Activated naive CD8-positive, alpha-beta T cell treated with anti-CD3 and anti-CD28 coated beads for 36 hours (primary cell): ENCODE results near the gene AP1AR. TPM values are rescaled to one million over a fixed set of nuclear protein-coding genes. Genes with fewer than 3 reads are reported as not detected.
A peak's percentile ranks its signal among the peaks of the same experiment; 100 is the strongest.
"Not testable (repeated sequence)": the region's sequence is repeated elsewhere in the genome, so short reads cannot be mapped to it uniquely, and the experiment has no call there.

Experiments
- DNase-seq: peaks from one replicate; pipeline ENCODE4 v3.0.0; 2021
- H3K27ac Mint-ChIP-seq: one replicate; pipeline ENCODE4 v1.8.0; 2022; ENCODE audit warnings: mild to moderate bottlenecking, moderate library complexity, mixed read lengths
- H3K27me3 Mint-ChIP-seq: one replicate; pipeline ENCODE4 v1.8.0; 2022; ENCODE audit warnings: mild to moderate bottlenecking, mixed read lengths
- H3K36me3 Mint-ChIP-seq: one replicate; pipeline ENCODE4 v1.8.0; 2021; ENCODE audit warnings: mild to moderate bottlenecking, mixed read lengths
- H3K4me1 Mint-ChIP-seq: one replicate; pipeline ENCODE4 v1.8.0; 2021; ENCODE audit warnings: mixed read lengths
- H3K4me3 Mint-ChIP-seq: one replicate; pipeline ENCODE4 v1.8.0; 2022; ENCODE audit warnings: mild to moderate bottlenecking, moderate library complexity, mixed read lengths
- H3K9me3 Mint-ChIP-seq: one replicate; pipeline ENCODE4 v1.8.0; 2022; ENCODE audit warnings: mixed read lengths
- total RNA-seq, 2 experiments: library from RNA; stranded (reverse); gene quantifications; one replicate each; pipeline ENCODE4 v1.2.3, GENCODE V29; 2021

The AP1AR gene
- total RNA-seq, 2 experiments from 2014 or later = 19.1 to 22.4 TPM

DNA sequence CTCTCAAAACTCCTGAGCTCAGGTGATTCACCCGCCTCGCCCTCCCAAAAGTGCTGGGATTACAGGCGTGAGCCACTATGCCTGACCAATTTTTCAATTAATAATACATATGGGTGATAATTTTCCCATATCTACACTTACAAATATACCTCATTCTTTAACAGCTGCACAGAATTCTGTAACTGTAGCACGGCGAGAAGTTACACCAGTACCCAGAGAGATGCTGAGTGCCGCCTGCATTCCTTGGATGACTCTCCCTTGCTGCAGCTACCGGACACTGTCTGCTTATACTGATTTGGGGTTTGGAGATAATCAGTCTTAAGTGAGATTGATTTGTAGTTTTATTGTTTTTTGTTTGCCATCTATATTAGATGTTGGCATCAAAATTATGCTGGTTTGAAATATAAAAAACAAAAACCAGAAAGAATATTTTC lies 48.3 kb downstream of the AP1AR start:
- H3K4me3 Mint-ChIP-seq = no peak overlapping the region
- peaks cover 69% of the 10 kb centered on the region for H3K36me3 Mint-ChIP-seq
- no peak overlapping the region for H3K27ac Mint-ChIP-seq
- H3K4me1 Mint-ChIP-seq = peaks cover 68% of the 10 kb centered on the region
- H3K27me3 Mint-ChIP-seq = no peaks in the 10 kb centered on the region
- peaks cover 12% of the 10 kb centered on the region for H3K9me3 Mint-ChIP-seq
- no peak for DNase-seq

DNA sequence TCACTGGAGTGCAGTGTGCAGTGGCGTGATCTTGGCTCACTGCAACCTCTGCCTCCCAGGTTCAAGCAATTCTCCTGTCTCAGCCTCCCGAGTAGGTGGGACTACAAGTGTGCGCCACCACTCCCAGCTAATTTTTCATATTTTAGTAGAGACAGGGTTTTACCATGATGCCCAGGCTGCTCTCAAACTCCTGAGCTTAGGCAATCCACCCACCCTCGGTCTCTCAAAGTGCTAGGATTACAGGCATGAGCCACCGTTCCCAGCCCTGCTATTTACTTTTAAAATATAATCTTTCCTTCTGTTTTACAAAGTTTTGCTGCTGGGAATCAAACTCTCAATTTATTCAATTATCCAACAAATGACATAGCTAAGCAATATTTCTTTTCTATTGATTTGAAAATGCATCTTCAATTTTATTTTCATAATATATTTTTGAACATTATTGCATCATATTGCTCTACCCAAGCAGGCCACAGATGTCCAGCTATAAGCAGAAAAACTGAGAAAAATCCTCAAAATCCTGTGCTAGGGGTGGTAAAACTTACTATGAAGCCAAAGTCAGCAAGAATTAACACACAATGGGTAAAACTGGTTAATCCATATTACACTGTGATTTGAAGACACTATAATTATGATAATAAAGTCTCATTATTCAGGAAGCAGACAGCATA lies 48.9 kb downstream of the AP1AR start:
- no peaks in the 10 kb centered on the region for H3K27me3 Mint-ChIP-seq
- peaks cover 67% of the 10 kb centered on the region for H3K36me3 Mint-ChIP-seq
- H3K4me3 Mint-ChIP-seq = no peak overlapping the region
- no peak for DNase-seq
- H3K27ac Mint-ChIP-seq = no peak overlapping the region
- peaks cover 12% of the 10 kb centered on the region for H3K9me3 Mint-ChIP-seq
- peaks cover 64% of the 10 kb centered on the region for H3K4me1 Mint-ChIP-seq

DNA sequence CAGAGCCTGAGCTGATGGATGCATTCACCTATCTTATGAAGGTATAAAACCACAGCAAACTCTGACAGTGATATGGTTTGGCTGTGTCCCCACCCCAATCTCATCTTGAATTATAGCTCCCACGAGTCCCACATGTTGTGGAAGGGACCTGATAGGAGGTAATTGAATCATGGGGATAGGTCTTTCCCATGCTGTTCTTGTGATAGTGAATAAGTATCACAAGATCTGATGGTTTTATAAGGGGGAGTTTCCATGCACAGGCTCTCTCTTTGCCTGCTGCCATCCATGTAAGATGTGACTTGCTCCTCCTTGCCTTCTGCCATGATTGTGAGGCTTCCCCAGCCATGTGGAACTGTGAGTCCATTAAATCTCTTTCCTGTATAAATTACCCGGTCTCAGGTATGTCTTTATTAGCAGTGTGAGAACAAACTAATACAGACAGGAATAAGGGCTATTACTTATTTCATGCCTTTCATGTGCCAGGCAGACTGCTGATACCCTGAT lies 50.4 kb downstream of the AP1AR start:
- H3K4me1 Mint-ChIP-seq = peaks cover 67% of the 10 kb centered on the region
- peak overlapping the region; percentile 13 for H3K4me3 Mint-ChIP-seq
- not testable (repeated sequence) for H3K27me3 Mint-ChIP-seq, H3K27ac Mint-ChIP-seq, DNase-seq
- H3K9me3 Mint-ChIP-seq = peaks cover 18% of the 10 kb centered on the region
- H3K36me3 Mint-ChIP-seq = peaks cover 71% of the 10 kb centered on the region

DNA sequence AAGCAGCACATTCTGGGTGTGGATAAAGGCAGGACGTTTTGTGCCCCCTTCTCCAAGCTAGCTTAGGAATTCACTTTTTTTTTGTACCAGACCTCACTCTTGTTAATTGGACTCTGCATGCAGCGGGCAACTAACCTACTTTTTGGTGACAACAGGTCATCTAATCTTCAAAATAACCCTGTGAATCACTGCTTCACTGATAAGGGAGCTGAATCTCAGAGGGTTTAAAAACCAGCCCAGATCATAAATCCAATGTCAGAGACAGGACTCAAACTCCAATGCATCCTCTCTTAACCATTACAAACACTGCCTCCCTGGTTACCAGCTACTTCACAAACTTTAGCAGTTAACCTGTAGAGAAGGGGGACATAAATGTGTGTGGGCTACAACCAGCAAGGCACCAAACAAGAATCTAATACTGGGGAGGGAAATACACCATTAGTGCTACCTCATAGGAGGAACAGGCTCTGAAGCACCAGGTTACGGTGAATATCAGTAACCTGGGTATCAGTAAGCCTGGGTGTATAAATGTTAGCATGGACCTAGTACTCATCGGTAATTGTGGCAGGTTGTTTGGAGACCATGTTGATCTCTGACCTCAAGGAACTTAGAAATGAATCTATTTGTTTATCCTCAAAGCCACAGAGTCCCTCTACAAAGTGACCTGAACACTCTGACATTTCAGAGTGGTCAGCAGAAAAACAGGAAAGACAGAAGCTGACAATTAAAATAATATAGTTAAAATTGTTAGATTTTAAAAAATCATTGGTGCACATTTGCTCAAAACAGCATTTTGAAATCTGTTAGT lies 51.5 kb downstream of the AP1AR start:
- Mint-ChIP-seq H3K27ac (peak overlapping the region; percentile 20), H3K4me1 (peaks cover 67% of the 10 kb centered on the region), H3K36me3 (peaks cover 68% of the 10 kb centered on the region), H3K9me3 (peaks cover 18% of the 10 kb centered on the region), H3K4me3 (peak overlapping the region; percentile 63), H3K27me3 (no peaks in the 10 kb centered on the region)
- DNase-seq = no peak

DNA sequence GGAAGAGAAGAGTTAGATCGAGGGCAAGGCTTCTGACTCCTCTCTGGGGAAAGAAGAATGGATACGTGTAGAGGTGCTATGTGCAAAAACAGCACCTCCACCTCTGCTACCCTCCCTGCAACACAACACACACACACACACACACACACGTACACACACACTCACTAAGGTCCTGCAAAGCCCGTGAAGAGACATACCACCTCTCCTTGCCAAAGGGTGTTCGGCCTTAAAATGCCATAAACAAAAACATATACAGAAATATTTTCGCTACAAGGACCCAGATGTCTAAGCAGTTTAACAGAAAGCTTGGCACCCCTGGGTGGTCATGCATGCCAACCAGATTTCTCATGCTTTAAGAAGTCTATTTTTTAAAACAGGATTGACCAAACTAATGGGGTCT lies 52.6 kb downstream of the AP1AR start:
- Mint-ChIP-seq H3K4me3 (peak overlapping the region; percentile 98), H3K27me3 (no peaks in the 10 kb centered on the region), H3K36me3 (peaks cover 61% of the 10 kb centered on the region), H3K27ac (peak overlapping the region; percentile 90), H3K4me1 (peaks cover 68% of the 10 kb centered on the region), H3K9me3 (peaks cover 18% of the 10 kb centered on the region)
- no peak for DNase-seq

DNA sequence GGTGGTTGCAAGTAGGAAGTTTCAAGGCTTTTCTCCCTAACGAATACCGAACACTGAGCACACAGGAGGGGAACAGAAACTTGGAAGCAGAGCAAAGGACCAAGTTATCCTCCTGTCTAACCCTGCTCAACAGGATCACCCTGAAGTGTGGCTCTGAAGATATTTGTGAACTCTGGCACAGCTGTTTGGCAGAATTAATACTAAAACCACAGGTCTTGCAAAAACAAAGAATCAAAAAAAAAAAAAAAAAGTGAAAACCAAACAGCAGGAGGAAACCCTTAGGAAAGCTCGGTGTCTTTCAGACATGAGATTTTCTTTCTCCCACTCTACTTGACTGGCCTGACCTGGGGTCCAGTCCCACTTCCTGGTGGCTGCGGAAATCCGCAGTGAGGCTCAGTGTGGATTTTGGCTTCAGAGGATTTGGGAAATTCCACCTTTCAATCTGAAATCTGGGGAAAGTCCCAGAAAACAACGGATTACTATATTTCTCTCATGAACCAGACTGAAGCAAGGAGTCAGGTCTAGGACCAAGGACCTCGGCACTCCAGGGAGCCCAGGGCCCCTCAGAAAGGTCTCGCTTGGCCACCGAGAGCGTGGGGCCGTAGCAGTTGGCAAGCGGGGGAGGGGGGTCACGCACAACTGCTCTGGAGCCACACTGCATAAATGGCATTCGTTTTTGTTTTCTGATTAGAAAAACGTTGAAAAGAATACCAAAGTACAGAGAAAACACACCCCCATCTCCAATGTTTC lies 53.2 kb downstream of the AP1AR start:
- peak overlapping the region; percentile 90 for H3K27ac Mint-ChIP-seq
- peaks cover 69% of the 10 kb centered on the region for H3K4me1 Mint-ChIP-seq
- H3K27me3 Mint-ChIP-seq = no peaks in the 10 kb centered on the region
- H3K9me3 Mint-ChIP-seq = peaks cover 18% of the 10 kb centered on the region
- peak overlapping the region; percentile 98 for H3K4me3 Mint-ChIP-seq
- peaks cover 59% of the 10 kb centered on the region for H3K36me3 Mint-ChIP-seq
- no peak for DNase-seq

DNA sequence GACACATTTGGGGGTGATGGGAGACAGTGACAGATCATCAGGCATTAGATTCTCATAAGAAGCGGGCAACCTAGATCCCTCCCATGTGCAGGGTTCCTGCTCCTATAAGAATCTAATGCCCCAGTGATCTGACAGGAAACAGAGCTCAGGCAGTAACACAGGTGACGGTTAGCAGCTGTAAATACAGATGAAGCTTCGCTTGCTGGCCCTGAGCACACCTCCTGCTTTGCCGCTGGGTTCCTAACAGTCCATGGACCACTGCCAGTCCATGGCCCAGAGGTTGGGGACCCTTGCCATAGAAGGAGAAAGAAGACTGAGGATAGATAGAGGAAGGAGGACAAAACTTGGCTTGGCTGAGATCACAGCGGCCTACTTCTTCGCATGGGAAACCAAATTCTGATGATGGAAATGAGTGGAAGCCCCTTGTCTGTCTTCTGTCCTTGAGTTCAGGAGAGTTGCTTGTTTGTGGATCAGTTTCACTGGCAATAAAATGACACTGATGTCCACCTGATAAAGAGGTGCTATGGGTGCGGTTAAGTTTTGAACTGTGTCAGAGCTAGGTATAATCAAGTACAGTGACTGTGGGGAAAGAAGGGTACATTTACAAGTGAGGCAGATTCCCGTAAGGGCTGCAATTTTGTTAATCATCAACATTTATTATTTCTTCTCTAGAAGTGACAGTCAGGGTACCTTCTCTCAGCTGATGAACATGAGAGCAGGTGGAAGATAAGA lies 55.8 kb downstream of the AP1AR start:
- no peak for DNase-seq
- Mint-ChIP-seq H3K9me3 (peaks cover 11% of the 10 kb centered on the region), H3K4me1 (peaks cover 58% of the 10 kb centered on the region), H3K27me3 (no peaks in the 10 kb centered on the region), H3K4me3 (peak overlapping the region; percentile 73), H3K36me3 (peaks cover 41% of the 10 kb centered on the region), H3K27ac (peak overlapping the region; percentile 90)

DNA sequence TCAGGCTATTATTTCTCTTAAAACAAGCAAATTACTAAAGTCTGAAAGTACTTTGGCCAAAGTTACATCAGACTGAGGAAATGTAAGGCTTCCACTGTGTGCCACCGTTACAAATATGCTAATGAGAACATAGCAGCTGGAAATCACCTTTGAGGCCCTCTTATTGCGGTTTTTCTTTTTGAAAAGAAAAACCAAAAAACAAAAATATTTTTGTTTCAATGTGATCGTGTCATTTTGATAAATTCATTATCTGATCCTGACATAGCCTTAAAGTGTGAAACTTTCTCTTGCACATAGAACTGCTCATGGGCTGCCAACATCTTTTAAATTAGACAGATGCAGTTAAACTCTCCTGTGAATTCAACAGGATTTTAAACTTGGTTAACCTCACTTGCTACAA lies 56.9 kb downstream of the AP1AR start:
- H3K4me1 Mint-ChIP-seq = peaks cover 49% of the 10 kb centered on the region
- peaks cover 32% of the 10 kb centered on the region for H3K36me3 Mint-ChIP-seq
- no peaks in the 10 kb centered on the region for H3K27me3 Mint-ChIP-seq
- DNase-seq = no peak
- H3K27ac Mint-ChIP-seq = peak overlapping the region; percentile 90
- H3K4me3 Mint-ChIP-seq = peak overlapping the region; percentile 33
- peaks cover 6% of the 10 kb centered on the region for H3K9me3 Mint-ChIP-seq

DNA sequence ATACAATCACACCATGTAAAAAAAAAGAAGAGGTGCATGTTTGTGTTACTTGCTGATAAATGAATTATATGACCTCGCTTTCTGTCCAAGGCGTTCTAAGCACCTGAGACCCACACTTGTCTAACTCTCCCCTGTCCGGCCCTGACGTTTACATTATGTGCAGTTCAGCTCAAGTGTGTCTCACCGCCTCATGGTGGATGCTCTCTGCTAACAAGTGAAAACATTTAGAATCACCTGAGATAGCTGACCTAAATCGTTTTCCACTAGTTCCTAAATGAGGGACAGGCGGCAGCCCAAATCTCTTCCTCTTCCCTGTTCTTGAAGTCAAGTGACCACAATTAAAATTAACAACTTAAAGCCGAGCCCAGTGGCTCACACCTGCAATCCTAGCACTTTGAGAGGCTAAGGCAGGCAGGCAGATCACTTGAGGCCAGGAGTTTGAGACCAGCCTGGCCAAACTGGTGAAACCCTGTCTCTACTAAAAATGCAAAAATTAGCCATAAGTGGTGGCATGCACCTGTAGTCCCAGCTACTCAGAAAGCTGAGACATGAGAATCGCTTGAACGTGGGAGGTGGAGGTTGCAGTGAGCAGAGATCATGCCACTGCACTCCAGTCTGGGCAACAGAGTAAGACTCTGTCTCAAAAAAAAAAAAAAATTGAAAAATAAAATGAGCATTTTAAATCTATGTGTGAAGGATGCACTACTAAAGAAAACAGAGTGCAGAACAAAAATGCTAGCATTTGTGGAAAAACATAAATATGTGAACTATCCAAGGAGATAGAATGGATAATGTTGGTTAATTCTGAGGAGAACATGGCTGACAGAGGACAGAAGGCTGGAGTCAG lies 58.0 kb downstream of the AP1AR start:
- H3K27me3 Mint-ChIP-seq = no peaks in the 10 kb centered on the region
- peak overlapping the region; percentile 81 for H3K27ac Mint-ChIP-seq
- H3K36me3 Mint-ChIP-seq = peaks cover 23% of the 10 kb centered on the region
- DNase-seq = no peak
- peaks cover 44% of the 10 kb centered on the region for H3K4me1 Mint-ChIP-seq
- no peak overlapping the region for H3K4me3 Mint-ChIP-seq
- peaks cover 6% of the 10 kb centered on the region for H3K9me3 Mint-ChIP-seq

DNA sequence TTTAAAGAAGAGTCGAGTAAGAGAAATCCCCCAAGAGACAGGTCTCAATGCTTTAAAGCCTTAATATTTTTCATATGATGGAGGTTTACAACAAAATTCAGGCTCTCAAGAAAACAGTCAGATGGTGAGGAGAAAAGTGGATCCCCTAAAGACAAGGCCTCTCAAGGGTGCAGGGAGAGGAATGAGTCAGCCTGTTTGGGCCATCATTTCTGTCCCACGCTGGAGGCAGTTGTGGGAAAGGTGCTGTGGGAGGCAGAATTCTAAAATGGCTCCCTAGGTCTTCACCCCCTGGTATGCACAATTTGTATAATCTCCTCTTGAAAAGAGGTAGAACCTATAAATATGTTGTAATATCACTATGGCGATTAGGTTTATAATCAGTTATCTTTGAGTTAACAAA lies 58.8 kb downstream of the AP1AR start:
- H3K4me3 Mint-ChIP-seq = no peak overlapping the region
- DNase-seq = peak; percentile 39
- no peaks in the 10 kb centered on the region for H3K27me3 Mint-ChIP-seq
- peaks cover 6% of the 10 kb centered on the region for H3K9me3 Mint-ChIP-seq
- peak overlapping the region; percentile 81 for H3K27ac Mint-ChIP-seq
- peaks cover 44% of the 10 kb centered on the region for H3K4me1 Mint-ChIP-seq
- H3K36me3 Mint-ChIP-seq = peaks cover 18% of the 10 kb centered on the region

DNA sequence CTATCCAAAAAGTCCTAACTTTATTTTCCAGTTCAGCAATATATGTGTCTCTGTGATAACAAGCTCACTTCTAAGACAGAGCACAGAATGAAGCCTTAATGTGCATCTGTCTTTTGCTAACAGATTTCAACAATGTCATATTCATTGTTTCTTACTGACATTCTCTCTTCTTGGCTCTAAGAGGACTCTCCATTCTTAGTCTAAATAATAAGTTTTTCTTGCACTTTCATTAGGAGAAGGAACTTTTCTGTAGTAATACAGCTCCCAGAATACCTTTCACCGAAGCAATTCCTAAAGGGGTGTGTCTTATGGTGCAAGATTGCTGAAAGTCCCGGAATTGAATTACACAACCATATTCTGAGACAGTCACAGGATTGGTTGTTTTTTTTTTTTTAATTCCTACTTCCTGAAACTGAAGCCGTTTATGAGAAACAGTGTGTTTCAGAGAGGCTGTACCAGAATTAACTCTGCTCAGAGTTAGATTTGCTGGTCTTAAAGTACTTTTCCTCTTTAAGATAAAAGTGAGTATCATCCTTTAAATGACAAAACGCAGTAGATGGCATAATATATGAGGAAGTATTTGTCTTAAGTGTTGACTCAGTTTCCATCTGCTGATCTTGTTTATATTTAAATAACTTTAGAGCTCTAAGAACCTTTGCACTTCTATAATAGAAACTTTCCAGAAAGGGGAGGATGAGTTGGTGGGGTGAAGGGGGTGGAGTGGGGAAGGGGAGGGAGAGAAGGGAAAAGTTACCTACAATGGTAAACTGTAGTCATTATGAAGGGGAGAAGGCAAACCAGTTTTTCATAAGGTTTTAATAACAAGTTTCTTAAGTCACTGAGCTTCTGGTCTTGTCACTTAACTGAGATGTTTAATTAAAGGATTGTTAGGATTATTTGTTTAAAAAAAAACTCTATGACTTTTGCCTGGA lies 65.6 kb downstream of the AP1AR start, which contains the start of gene ALPK1:
TSS of gene ALPK1 (plus strand) at position 421 of the 932 bp plus-strand sequence.
- Mint-ChIP-seq H3K27ac (peak within 1 kb of the TSS; percentile 92), H3K36me3 (no peaks in the 10 kb centered on the region), H3K9me3 (no peaks in the 10 kb centered on the region), H3K4me3 (peak within 1 kb of the TSS; percentile 84), H3K4me1 (peaks cover 24% of the 10 kb centered on the region), H3K27me3 (no peaks in the 10 kb centered on the region)
- no peak for DNase-seq

DNA sequence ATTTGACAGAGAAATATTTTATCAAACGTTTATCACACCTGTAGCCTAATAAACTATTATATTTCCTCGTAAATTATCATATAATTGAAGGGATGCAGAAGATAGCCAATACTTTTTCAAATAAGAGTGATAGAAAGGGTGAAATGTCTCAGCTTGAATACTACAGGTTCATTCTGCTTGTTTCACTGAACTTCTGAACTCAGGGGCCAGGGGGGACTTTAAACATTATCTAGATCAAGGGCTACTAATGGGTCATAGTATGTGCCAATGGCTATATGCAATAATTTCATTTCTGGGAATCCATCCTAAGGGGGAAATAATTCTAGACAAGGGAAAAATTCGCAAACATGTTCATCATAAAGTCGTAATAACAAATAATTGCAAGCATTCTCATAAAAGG lies 68.1 kb downstream of the AP1AR start:
- no peak overlapping the region for H3K4me3 Mint-ChIP-seq
- H3K36me3 Mint-ChIP-seq = no peaks in the 10 kb centered on the region
- H3K27me3 Mint-ChIP-seq = no peaks in the 10 kb centered on the region
- H3K27ac Mint-ChIP-seq = no peak overlapping the region
- H3K9me3 Mint-ChIP-seq = no peaks in the 10 kb centered on the region
- H3K4me1 Mint-ChIP-seq = peaks cover 24% of the 10 kb centered on the region
- DNase-seq = no peak
